Measurements from ENCODE around the gene THEM4. TPM values are rescaled to one million over a fixed set of nuclear protein-coding genes. Genes with fewer than 3 reads are reported as not detected.
"Not testable (repeated sequence)": the region's sequence is repeated elsewhere in the genome, so short reads cannot be mapped to it uniquely, and the experiment has no call there.

The THEM4 gene
- total RNA-seq, 2 donors from 2014 or later, result 6.6 to 7.7 TPM

- TF ChIP-seq CTCF (IDR thresholded peaks at IDR 0.05), result no peak
- Histone ChIP-seq H3K9me3 (no peaks in the 10 kb centered on the region), H3K9ac (ENCODE audit: low read depth in 2 of 2, low read length in 2 of 2) (no peak overlapping the region), H3K4me3 (no peak overlapping the region), H3K27ac (no peak overlapping the region), H3K27me3 (no peaks in the 10 kb centered on the region), H3K4me1 (no peaks in the 10 kb centered on the region), H3K36me3 (no peaks in the 10 kb centered on the region)
- DNase-seq, result no peak
- intact Hi-C loops (cut with DNase I), result no loop called here
Observed at GRCh38 chr1:151858886-151859665, 50.2 kb downstream of the THEM4 start.

- Histone ChIP-seq H3K27me3 (no peaks in the 10 kb centered on the region), H3K4me1 (no peaks in the 10 kb centered on the region), H3K9me3 (no peaks in the 10 kb centered on the region), H3K4me3 (no peak overlapping the region), H3K9ac (ENCODE audit: low read depth in 2 of 2, low read length in 2 of 2) (no peak overlapping the region), H3K27ac (no peak overlapping the region), H3K36me3 (no peaks in the 10 kb centered on the region)
- no peak for TF ChIP-seq CTCF (IDR thresholded peaks at IDR 0.05)
- no peak for DNase-seq
- intact Hi-C loops (cut with DNase I), result no loop called here
Observed at GRCh38 chr1:151858030-151858746, 51.1 kb downstream of the THEM4 start.

- H3K27ac ChIP-seq, result no peak overlapping the region
Observed at GRCh38 chr1:151855933-151856332, 53.4 kb downstream of the THEM4 start.

GRCh38 chr1:151855516-151855915 lies 53.8 kb downstream of the THEM4 start:
- H3K9ac ChIP-seq (ENCODE audit: low read depth in 2 of 2, low read length in 2 of 2); DNase-seq; H3K36me3 ChIP-seq; intact Hi-C loops (cut with DNase I); H3K27me3 ChIP-seq; H3K9me3 ChIP-seq; H3K4me3 ChIP-seq; H3K27ac ChIP-seq; H3K4me1 ChIP-seq: not testable (repeated sequence)

More at GRCh38 chr1:151855933-151856332, 53.4 kb downstream of the THEM4 start:
- no peak for TF ChIP-seq CTCF (IDR thresholded peaks at IDR 0.05)
- no peaks in the 10 kb centered on the region for H3K9me3 ChIP-seq
- H3K9ac ChIP-seq (ENCODE audit: low read depth in 2 of 2, low read length in 2 of 2), result no peak overlapping the region
- H3K4me3 ChIP-seq, result no peak overlapping the region
- no peaks in the 10 kb centered on the region for H3K27me3 ChIP-seq
- no peaks in the 10 kb centered on the region for H3K36me3 ChIP-seq
- intact Hi-C loops (cut with DNase I), result no loop called here
- H3K4me1 ChIP-seq, result no peaks in the 10 kb centered on the region
- no peak for DNase-seq

GRCh38 chr1:151854658-151855057 lies 54.7 kb downstream of the THEM4 start:
- no peak overlapping the region for H3K27ac ChIP-seq
- no peak for TF ChIP-seq CTCF (IDR thresholded peaks at IDR 0.05)
- no peak for DNase-seq
- H3K9me3 ChIP-seq, result no peaks in the 10 kb centered on the region
- no peak overlapping the region for H3K4me3 ChIP-seq
- H3K27me3 ChIP-seq, result no peaks in the 10 kb centered on the region
- H3K9ac ChIP-seq (ENCODE audit: low read depth in 2 of 2, low read length in 2 of 2), result no peak overlapping the region
- intact Hi-C loops (cut with DNase I), result no loop called here
- no peaks in the 10 kb centered on the region for H3K36me3 ChIP-seq
- H3K4me1 ChIP-seq, result no peaks in the 10 kb centered on the region

Measured in colonic mucosa (tissue), 4 donors.